A172 (cell line): ENCODE measurements around the gene SLC38A10. TPM values are rescaled to one million over a fixed set of nuclear protein-coding genes. Genes with fewer than 3 reads are reported as not detected.
A peak's percentile ranks its signal among the peaks of the same experiment; 100 is the strongest.

ENCODE experiments used
- DNase-seq: peaks from one replicate; pipeline ENCODE4 v3.0.0-alpha.2; 2015; ENCODE audit warnings: low spot score
- total RNA-seq: library from RNA; depleted of rRNA; stranded (reverse); fragments of >200 nt; shearing (Covaris generic); gene quantifications from 2 replicates; pipeline ENCODE4 v1.2.3, GENCODE V29; 2014

The SLC38A10 gene
- total RNA-seq, 1 experiment from 2014 or later = 57.8 TPM

- no peak for DNase-seq
Observed at GRCh38 chr17:81277946-81278693, 17.0 kb downstream of the SLC38A10 start.

GRCh38 chr17:81277421-81277820 lies 17.7 kb downstream of the SLC38A10 start:
- DNase-seq = no peak

- DNase-seq = no peak
Observed at GRCh38 chr17:81276781-81277180, 18.3 kb downstream of the SLC38A10 start.

GRCh38 chr17:81274471-81274855 lies 20.6 kb downstream of the SLC38A10 start:
- DNase-seq = no peak

- no peak for DNase-seq
Observed at GRCh38 chr17:81273698-81274470, 21.2 kb downstream of the SLC38A10 start.

- no peak for DNase-seq
Observed at GRCh38 chr17:81272616-81273015, 22.5 kb downstream of the SLC38A10 start.

- no peak for DNase-seq
Observed at GRCh38 chr17:81271226-81271625, 23.9 kb downstream of the SLC38A10 start.

GRCh38 chr17:81270279-81270678 lies 24.8 kb downstream of the SLC38A10 start:
- no peak for DNase-seq

- DNase-seq = no peak
Observed at GRCh38 chr17:81267390-81268067, 27.6 kb downstream of the SLC38A10 start.

- no peak for DNase-seq
Observed at GRCh38 chr17:81265576-81265975, 29.5 kb downstream of the SLC38A10 start.

GRCh38 chr17:81264640-81265039 lies 30.5 kb downstream of the SLC38A10 start:
- no peak for DNase-seq

- no peak for DNase-seq
Observed at GRCh38 chr17:81263371-81264181, 31.5 kb downstream of the SLC38A10 start.

- no peak for DNase-seq
Observed at GRCh38 chr17:81261582-81262336, 33.3 kb downstream of the SLC38A10 start.

- DNase-seq = no peak
Observed at GRCh38 chr17:81261096-81261495, 34.0 kb downstream of the SLC38A10 start.

GRCh38 chr17:81260641-81261040 lies 34.5 kb downstream of the SLC38A10 start:
- DNase-seq = no peak

GRCh38 chr17:81260171-81260570 lies 34.9 kb downstream of the SLC38A10 start:
- DNase-seq = no peak

GRCh38 chr17:81259058-81259605 lies 36.0 kb downstream of the SLC38A10 start:
- DNase-seq = no peak

- DNase-seq = no peak
Observed at GRCh38 chr17:81258292-81258691, 36.8 kb downstream of the SLC38A10 start.

GRCh38 chr17:81257533-81257932 lies 37.6 kb downstream of the SLC38A10 start:
- DNase-seq = no peak

- DNase-seq = peak; percentile 92
Observed at GRCh38 chr17:81256616-81257015, 38.5 kb downstream of the SLC38A10 start.
